T1000 (cell line): ENCODE data around the gene TMEM181.

Experiments used
- DNase-seq: peaks from one replicate; lab custom pipeline; 2025; ENCODE audit warnings: mixed read lengths; lab: John Stamatoyannopoulos, UW

TMEM181 gene

GRCh38 chr6:158565122-158565429 is 5.2 kb downstream of the TMEM181 start:
- no peak for DNase-seq

GRCh38 chr6:158565482-158566040 is 5.7 kb downstream of the TMEM181 start:
- no peak for DNase-seq

GRCh38 chr6:158566207-158566818 is 6.4 kb downstream of the TMEM181 start:
- no peak for DNase-seq

- no peak for DNase-seq
Observed at GRCh38 chr6:158567152-158567551, 7.3 kb downstream of the TMEM181 start.

- DNase-seq, result no peak
Observed at GRCh38 chr6:158567871-158568401, 8.0 kb downstream of the TMEM181 start.

- no peak for DNase-seq
Observed at GRCh38 chr6:158568549-158568948, 8.7 kb downstream of the TMEM181 start.

- no peak for DNase-seq
Observed at GRCh38 chr6:158569036-158569435, 9.1 kb downstream of the TMEM181 start.

- no peak for DNase-seq
Observed at GRCh38 chr6:158570681-158570962, 10.7 kb downstream of the TMEM181 start.

GRCh38 chr6:158571826-158572652 is 12.1 kb downstream of the TMEM181 start:
- no peak for DNase-seq

- DNase-seq, result no peak
Observed at GRCh38 chr6:158572653-158573541, 13.0 kb downstream of the TMEM181 start.

- DNase-seq, result no peak
Observed at GRCh38 chr6:158573542-158573931, 13.6 kb downstream of the TMEM181 start.

GRCh38 chr6:158574800-158575199 is 14.9 kb downstream of the TMEM181 start:
- no peak for DNase-seq

GRCh38 chr6:158575550-158575949 is 15.7 kb downstream of the TMEM181 start:
- DNase-seq, result no peak

GRCh38 chr6:158584236-158584651 is 24.4 kb downstream of the TMEM181 start:
- no peak for DNase-seq

- DNase-seq, result no peak
Observed at GRCh38 chr6:158586652-158587051, 26.8 kb downstream of the TMEM181 start.

GRCh38 chr6:158589366-158589765 is 29.5 kb downstream of the TMEM181 start:
- no peak for DNase-seq

GRCh38 chr6:158591134-158591809 is 31.4 kb downstream of the TMEM181 start:
- DNase-seq, result no peak

- no peak for DNase-seq
Observed at GRCh38 chr6:158591810-158592209, 31.9 kb downstream of the TMEM181 start.

- no peak for DNase-seq
Observed at GRCh38 chr6:158593670-158594069, 33.8 kb downstream of the TMEM181 start.

GRCh38 chr6:158595223-158595622 is 35.3 kb downstream of the TMEM181 start:
- DNase-seq, result no peak

- no peak for DNase-seq
Observed at GRCh38 chr6:158596861-158597260, 37.0 kb downstream of the TMEM181 start.

- DNase-seq, result no peak
Observed at GRCh38 chr6:158597565-158597964, 37.7 kb downstream of the TMEM181 start.
